Stimulated activated CD4-positive, alpha-beta T cell treated with anti-CD3 and anti-CD28 coated beads, Interleukin-1b, Interleukin-23, amount 100 ng/mL, for 48 hours (primary cell): ENCODE measurements around the gene SPATA31C2.
A peak's percentile ranks its signal among the peaks of the same experiment; 100 is the strongest.
"Not testable (repeated sequence)": the region's sequence is repeated elsewhere in the genome, so short reads cannot be mapped to it uniquely, and the experiment has no call there.

Experiments used
- DNase-seq: peaks from one replicate; pipeline ENCODE4 v3.0.0-alpha.2; 2020

The SPATA31C2 gene

DNA sequence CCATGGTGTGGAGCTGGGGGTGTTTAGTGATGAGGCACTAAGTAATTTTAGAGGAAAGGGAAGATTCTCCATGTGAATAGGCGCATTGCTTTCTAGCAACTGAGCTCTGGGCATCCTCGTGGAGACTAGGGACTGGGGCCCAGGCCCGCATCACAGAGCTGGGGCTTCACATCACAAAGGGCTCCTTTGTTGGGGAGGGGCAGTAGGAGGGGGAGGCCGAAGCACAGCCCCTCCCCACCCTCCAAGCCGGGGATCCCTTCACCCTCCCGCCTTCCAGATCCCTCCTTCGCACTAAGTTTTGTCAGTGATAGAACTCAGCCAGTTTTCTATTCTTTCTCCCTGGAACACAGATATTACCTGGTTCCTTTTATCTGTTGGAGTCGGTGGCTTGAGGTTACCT is at the start of gene SPATA31C2:
SPATA31C2 (minus strand) TSS at position 101 of the 400 bp plus-strand sequence; CDS start at position 72, 29 bp downstream.
- not testable (repeated sequence) for DNase-seq

GRCh38 chr9:88187631-88188030 is 49.4 kb upstream of the SPATA31C2 start:
- DNase-seq, result no peak

GRCh38 chr9:88186495-88187110 is 48.3 kb upstream of the SPATA31C2 start:
- DNase-seq, result no peak

DNA sequence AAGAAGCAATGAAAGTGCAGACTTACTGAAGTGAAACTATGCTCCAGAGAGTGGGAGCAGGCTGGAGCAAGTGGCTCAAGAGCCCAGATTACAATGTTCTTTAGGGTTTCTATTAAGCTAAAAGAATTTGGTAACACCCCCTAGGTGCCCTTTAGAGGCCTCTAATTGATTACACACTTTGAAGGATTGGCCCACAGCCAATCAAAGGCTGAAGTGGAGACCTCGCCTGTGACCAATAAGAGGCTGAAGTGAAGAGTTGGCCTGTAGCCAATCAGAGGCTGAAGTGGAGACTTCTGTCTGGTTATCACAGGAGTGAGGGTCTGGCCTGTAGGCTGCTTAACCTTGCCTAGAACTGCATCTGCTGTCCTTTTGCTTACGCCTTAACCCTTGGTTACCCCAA is 46.7 kb upstream of the SPATA31C2 start:
- DNase-seq, result no peak

DNA sequence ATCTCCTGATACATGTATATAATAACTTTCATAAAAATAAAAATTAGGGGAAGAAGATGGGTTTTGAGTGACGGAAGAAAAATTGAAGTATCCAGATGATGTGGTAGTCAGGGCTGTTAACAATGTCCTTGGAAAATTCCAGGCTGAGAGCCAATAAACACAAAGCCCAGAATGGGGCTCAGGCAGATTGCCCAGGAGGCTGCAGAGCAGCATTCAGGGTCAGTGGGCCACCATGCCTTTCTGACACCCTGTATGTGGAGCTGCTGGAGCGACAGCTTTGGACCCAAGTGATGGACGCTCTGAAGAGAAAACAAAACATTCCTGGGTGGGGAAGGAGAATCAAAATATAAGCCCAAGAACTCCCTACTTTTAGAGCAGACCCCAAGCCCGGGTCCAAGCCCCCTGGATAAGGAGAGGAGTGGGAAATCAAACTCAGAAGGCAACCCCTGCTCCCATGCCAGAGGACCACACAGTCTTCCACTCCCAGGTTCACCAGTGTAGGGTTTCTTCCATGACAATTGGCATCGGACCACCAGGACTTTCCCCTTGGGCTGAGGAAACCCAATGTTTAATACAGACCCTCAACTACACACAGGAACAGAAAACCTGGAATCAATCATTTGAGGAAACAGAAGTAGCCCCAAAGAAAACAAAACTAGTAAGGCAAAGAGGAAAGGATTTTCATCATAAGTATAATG is 45.7 kb upstream of the SPATA31C2 start:
- DNase-seq, result no peak

GRCh38 chr9:88182501-88182900 is 44.2 kb upstream of the SPATA31C2 start:
- DNase-seq, result no peak

- DNase-seq, result no peak
Measured at GRCh38 chr9:88180081-88180765, 41.9 kb upstream of the SPATA31C2 start.

DNA sequence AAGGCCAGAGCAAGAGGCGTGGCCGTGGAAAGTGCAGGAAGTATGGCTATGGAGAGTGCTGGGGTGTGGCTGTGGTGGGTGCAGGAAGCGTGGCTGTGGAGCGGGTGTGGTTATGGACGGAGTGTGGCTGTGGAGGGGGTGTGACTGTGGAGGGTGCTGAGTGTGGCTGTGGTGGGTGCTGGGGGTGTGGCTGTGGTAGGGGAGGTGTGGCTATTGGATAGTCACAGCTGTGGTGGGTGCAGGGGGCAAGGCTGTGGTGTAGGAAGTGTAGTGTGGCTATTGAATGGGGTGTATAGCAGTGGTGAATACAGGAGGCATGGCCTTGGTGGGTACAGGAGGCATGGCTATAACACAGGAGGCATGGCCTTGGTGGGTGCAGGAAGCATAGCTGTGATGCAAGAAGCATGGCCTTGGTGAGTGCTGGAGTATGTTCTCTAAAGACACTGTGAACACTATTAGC is 40.8 kb upstream of the SPATA31C2 start:
- DNase-seq, result no peak

GRCh38 chr9:88178641-88179040 is 40.4 kb upstream of the SPATA31C2 start:
- DNase-seq, result no peak

- DNase-seq, result no peak
Measured at GRCh38 chr9:88177371-88177770, 39.1 kb upstream of the SPATA31C2 start.

DNA sequence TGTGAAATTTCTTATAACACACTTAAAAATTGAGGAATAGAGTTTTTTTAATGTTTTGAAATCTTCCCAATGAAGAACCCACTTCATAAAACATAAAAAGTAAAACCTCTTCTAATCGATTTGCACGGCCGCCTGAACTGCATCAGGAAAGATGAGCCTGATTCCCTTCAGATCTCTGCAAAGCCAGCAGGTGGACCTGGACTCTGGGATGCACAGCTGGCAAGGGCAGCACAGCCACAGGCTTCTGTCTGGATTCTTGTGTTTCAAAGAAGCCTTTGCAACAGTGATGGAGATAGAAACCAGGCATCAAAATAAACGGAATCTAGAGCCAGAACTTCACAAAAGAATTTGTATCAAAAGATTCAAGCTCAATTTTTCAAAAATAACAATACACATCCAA is 36.0 kb upstream of the SPATA31C2 start:
- no peak for DNase-seq

- peak; percentile 13 for DNase-seq
Measured at GRCh38 chr9:88173378-88173999, 35.2 kb upstream of the SPATA31C2 start.

DNA sequence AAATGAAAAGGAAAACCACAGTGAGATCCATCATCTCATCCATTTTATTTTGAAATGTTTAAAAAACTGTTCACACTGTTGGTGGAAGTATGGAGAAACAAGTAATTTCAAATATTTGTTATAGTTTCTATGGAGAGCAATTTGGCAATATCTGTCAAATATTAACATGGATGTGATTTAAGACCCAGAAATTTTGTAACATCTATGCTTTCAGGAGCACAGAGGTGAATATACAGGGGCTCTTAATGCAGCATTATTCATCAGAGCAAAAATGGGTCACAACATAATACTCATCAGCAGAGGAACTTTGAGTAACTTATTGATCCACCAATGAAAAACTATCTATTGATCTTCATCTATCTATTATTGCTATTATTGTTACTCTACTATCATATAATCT is 31.4 kb upstream of the SPATA31C2 start:
- no peak for DNase-seq

DNA sequence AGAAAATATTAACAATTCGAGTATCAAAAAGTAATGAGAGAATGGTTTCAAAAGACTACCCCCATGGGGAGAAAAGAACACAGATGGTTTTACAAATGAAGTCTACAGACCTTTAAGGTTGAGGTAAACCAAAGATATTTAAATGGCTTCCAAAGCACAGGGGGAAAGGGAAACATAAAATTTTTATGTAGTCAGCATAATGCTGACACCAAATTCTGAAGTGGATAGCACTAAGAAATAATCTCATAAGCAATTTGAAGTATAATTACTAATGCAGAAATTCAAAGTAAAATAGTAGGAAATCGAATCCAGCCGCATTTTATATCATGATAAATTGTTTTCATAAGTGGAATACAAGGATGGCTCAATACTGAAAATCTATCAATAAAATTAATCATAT is 30.3 kb upstream of the SPATA31C2 start:
- no peak for DNase-seq

DNA sequence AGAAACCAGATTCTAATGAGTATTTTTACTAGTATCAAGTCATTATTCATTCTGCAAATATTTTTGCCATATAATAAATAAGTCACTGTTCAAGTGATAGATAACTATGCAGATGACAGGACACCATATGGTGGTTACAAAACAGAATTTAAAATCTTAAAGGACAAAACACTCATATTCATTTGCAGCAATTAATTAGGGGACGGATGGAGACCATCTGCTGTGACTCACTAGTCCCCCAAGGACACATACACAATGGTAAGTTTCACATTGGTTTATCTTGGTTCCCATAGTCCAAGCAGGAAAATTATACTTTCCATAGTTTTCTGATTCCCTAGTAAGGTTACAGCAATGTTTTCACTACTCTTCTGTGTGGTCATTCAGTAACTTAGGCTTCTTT is 28.4 kb upstream of the SPATA31C2 start:
- no peak for DNase-seq

DNA sequence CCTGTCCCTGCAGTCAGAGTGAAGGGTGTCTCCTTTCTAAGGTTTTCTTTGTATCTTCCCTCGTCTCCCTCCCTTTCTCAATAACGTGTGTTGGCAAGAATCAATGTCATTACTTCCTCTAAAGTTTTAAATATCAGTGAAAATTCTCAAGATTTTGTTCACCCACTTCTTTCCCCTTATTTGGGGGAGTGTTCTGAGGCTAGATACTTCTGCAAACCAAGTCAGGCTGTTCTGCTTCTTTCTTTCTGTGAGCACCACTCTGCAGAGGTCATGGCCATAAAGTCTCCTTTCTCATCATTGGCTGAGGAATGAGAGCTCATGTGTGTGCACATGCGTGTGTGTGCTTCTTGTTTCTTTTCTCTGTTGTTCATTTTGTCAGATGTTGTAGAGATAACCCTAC is 26.6 kb upstream of the SPATA31C2 start:
- DNase-seq, result no peak

- DNase-seq, result no peak
Measured at GRCh38 chr9:88161144-88161543, 22.9 kb upstream of the SPATA31C2 start.

GRCh38 chr9:88143957-88144625 is 5.8 kb upstream of the SPATA31C2 start:
- DNase-seq, result no peak

- DNase-seq, result no peak
Measured at GRCh38 chr9:88143179-88143578, 4.9 kb upstream of the SPATA31C2 start.

- DNase-seq, result not testable (repeated sequence)
Measured at GRCh38 chr9:88133552-88133951, 4.7 kb downstream of the SPATA31C2 start.

GRCh38 chr9:88129556-88129955 is 8.7 kb downstream of the SPATA31C2 start:
- DNase-seq, result peak; percentile 21

DNA sequence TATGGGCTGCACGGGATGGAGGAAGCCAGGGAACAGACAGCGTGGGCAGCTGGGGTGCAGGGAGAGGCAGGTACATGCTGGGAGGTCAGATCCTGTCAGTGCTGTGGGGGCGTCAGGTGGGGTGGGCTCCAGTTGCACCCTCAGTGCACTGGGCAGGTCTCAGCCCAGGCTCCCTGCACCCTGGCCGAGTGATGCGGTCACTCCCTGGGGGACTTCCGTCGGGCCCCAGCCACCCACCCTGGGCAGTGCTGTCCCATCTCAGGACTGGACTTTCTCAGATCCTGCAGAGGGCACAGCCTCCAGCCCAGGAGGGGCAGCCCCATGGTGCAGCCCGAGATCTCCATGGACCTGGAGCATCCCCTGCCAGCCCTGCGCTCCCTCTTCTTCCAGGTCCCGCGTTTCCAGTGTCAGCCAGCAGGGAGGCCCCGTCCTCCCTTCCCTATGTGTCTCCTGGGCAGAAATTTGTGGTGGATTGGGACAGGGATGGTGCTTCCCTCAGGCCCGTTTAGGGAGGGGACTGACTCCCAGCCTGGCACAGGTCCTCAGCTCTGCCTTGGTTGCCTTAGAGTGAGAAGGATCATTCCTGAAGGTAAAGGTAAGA is 10.5 kb downstream of the SPATA31C2 start:
- not testable (repeated sequence) for DNase-seq

DNA sequence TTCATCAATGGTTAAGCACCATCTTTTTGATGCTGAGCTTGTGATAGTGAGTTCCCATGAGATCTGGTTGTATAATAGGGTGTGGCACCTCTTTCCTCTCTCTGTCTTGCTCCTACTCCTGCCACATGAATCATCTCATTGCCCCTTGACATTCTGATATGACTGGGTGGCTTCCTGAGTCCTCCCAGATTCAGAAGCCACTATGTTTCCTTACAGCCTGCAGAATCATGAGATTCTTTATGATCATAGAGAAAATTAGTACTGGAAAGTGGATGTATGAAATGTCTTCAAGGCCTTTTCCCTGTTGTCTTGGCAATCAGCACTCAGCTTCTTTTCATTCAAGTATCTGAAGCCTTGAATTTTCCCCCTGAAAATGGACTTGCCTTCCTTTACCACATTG is 14.9 kb downstream of the SPATA31C2 start:
- not testable (repeated sequence) for DNase-seq
